H1 (cell line): ENCODE results near the gene PITPNC1. TPM values are rescaled to one million over a fixed set of nuclear protein-coding genes. Genes with fewer than 3 reads are reported as not detected.

Experiments used
- CTCF ChIA-PET: fragments of 300-600 bp; sonication (Branson Sonifier 250); formaldehyde crosslinking; loops from one replicate; lab custom pipeline; 2021; ENCODE audit not compliant: partially characterized antibody; lab: Charles Lee
- POLR2A ChIA-PET: fragments of 300-600 bp; sonication (Branson Sonifier 250); formaldehyde crosslinking; loops from one replicate; lab custom pipeline; 2021; ENCODE audit warnings: inconsistent platforms; ENCODE audit not compliant: partially characterized antibody; lab: Charles Lee
- DNase-seq, 2 experiments: peaks; one replicate each; pipeline versions ENCODE4 v3.0.0 to v3.0.0-alpha.2; 2010 to 2022; ENCODE audit warnings: low spot score in 2 of 2, low read depth in 1 of 2, mixed read lengths in 1 of 2
- FAIRE-seq: peaks from 2 replicates; lab custom pipeline; 2011; peaks lifted over from hg19 to GRCh38; lab: Jason Lieb, UNC
- H2AFZ ChIP-seq: 2 replicates; pipeline ENCODE4 v1.8.1; 2012; ENCODE audit warnings: low read length, inconsistent platforms
- H2AK5ac ChIP-seq: 2 replicates; pipeline ENCODE4 v1.6.1; 2013; ENCODE audit warnings: low read depth, low read length
- H2BK120ac ChIP-seq: replicated peaks from 2 replicates; pipeline ENCODE3; 2013; ENCODE audit warnings: low read depth, low read length, inconsistent platforms
- H2BK12ac ChIP-seq: 2 replicates; pipeline ENCODE4 v1.6.1; 2013; ENCODE audit warnings: low read depth, low read length
- H2BK15ac ChIP-seq: 2 replicates; pipeline ENCODE4 v1.6.1; 2013; ENCODE audit warnings: low read length
- H2BK20ac ChIP-seq: 2 replicates; pipeline ENCODE4 v1.6.1; 2013; ENCODE audit warnings: low read length
- H2BK5ac ChIP-seq: 2 replicates; pipeline ENCODE4 v1.6.1; 2013; ENCODE audit warnings: low read depth, low read length
- H3K14ac ChIP-seq: 2 replicates; pipeline ENCODE4 v1.6.1; 2013; ENCODE audit warnings: inconsistent platforms; ENCODE audit not compliant: insufficient read length
- H3K18ac ChIP-seq: 2 replicates; pipeline ENCODE4 v1.6.1; 2013; ENCODE audit warnings: low read length; ENCODE audit errors: extremely low read depth
- H3K23ac ChIP-seq: 2 replicates; pipeline ENCODE4 v1.6.1; 2013; ENCODE audit warnings: inconsistent platforms; ENCODE audit not compliant: insufficient read length
- H3K23me2 ChIP-seq: 2 replicates; pipeline ENCODE4 v1.6.1; 2013; ENCODE audit warnings: low read depth, low read length
- H3K27ac ChIP-seq: 2 replicates; pipeline ENCODE4 v1.6.1; 2011; ENCODE audit warnings: low read depth, low read length, inconsistent platforms
- H3K27me3 ChIP-seq, 4 experiments: replicated peaks in 1 of 4; 1 replicate in 1 of 4; 2 replicates in 3 of 4; pipeline versions ENCODE4 v1.6.1 to v1.8.1; 2011 to 2013; ENCODE audit warnings: low read length in 3 of 4, mild to moderate bottlenecking in 3 of 4, inconsistent platforms in 2 of 4, mixed read lengths in 2 of 4, moderate library complexity in 1 of 4; ENCODE audit not compliant: control insufficient read depth in 3 of 4, insufficient read depth in 3 of 4; ENCODE audit errors: extremely low read depth in 1 of 4
- H3K36me3 ChIP-seq, 4 experiments: 2 replicates each; pipeline versions ENCODE4 v1.6.1 to v1.8.1; 2011 to 2013; ENCODE audit warnings: mild to moderate bottlenecking in 4 of 4, low read length in 3 of 4, moderate library complexity in 2 of 4, control low read depth in 1 of 4, inconsistent platforms in 1 of 4; ENCODE audit not compliant: insufficient read depth in 4 of 4, control insufficient read depth in 2 of 4
- H3K4ac ChIP-seq: replicated peaks from 2 replicates; pipeline ENCODE3; 2013; ENCODE audit warnings: low read length, low read depth, mixed read lengths, inconsistent platforms; ENCODE audit not compliant: insufficient read length
- H3K4me1 ChIP-seq, 4 experiments: replicated peaks in 1 of 4; 1 replicate in 1 of 4; 2 replicates in 3 of 4; pipeline versions ENCODE4 v1.6.1 to v1.8.1; 2011 to 2013; ENCODE audit warnings: low read length in 3 of 4, inconsistent platforms in 2 of 4, mixed read lengths in 1 of 4; ENCODE audit not compliant: insufficient read depth in 4 of 4, control insufficient read depth in 3 of 4
- H3K4me2 ChIP-seq, 2 experiments: 2 replicates each; pipeline versions ENCODE4 v1.6.1 to v1.8.1; 2011 to 2013; ENCODE audit warnings: low read depth in 2 of 2, low read length in 2 of 2, control low read depth in 1 of 2, inconsistent platforms in 1 of 2, mild to moderate bottlenecking in 1 of 2; ENCODE audit not compliant: insufficient read depth in 1 of 2
- H3K4me3 ChIP-seq, 4 experiments: fragments of 200-600, 300-600 bp in 1 of 4; sonication (generic), shearing (Covaris generic), sonication (Bioruptor Twin) in 1 of 4; 2 replicates each; pipeline versions ENCODE4 v1.5.1 to v1.8.1; 2011 to 2016; ENCODE audit warnings: low read length in 4 of 4, low read depth in 3 of 4, control low read depth in 2 of 4, inconsistent platforms in 2 of 4, mild to moderate bottlenecking in 2 of 4, mixed read lengths in 1 of 4, moderate library complexity in 1 of 4; ENCODE audit not compliant: insufficient read depth in 2 of 4; ENCODE audit errors: extremely low read depth in 1 of 4
- H3K56ac ChIP-seq: replicated peaks from 2 replicates; pipeline ENCODE3; 2013; ENCODE audit warnings: low read depth, mild to moderate bottlenecking, mixed read lengths, low read length, inconsistent platforms; ENCODE audit not compliant: insufficient read length
- H3K79me1 ChIP-seq: 2 replicates; pipeline ENCODE4 v1.6.1; 2013; ENCODE audit warnings: low read depth, low read length, control low read depth
- H3K79me2 ChIP-seq, 2 experiments: 2 replicates each; pipeline versions ENCODE4 v1.6.1 to v1.8.1; 2012 to 2013; ENCODE audit warnings: low read length in 2 of 2, mild to moderate bottlenecking in 2 of 2, inconsistent platforms in 1 of 2; ENCODE audit not compliant: insufficient read depth in 2 of 2, control insufficient read depth in 1 of 2
- H3K9ac ChIP-seq, 4 experiments: replicated peaks in 1 of 4; 1 replicate in 1 of 4; 2 replicates in 3 of 4; pipeline versions ENCODE4 v1.6.1 to v1.8.1; 2011 to 2013; ENCODE audit warnings: low read depth in 3 of 4, low read length in 3 of 4, control low read depth in 2 of 4, mild to moderate bottlenecking in 2 of 4, moderate library complexity in 2 of 4, inconsistent platforms in 1 of 4; ENCODE audit errors: extremely low read depth in 1 of 4
- H3K9me3 ChIP-seq, 2 experiments: 2 replicates each; pipeline versions ENCODE4 v1.6.1 to v1.8.1; 2012 to 2013; ENCODE audit warnings: mild to moderate bottlenecking in 2 of 2, moderate library complexity in 2 of 2, control low read depth in 1 of 2, inconsistent platforms in 1 of 2, low read depth in 1 of 2, low read length in 1 of 2, mixed read lengths in 1 of 2; ENCODE audit not compliant: insufficient read depth in 2 of 2
- H4K20me1 ChIP-seq, 2 experiments: replicated peaks in 1 of 2; 2 replicates each; pipeline versions ENCODE3 to v1.8.1; 2011 to 2013; ENCODE audit warnings: inconsistent platforms in 2 of 2, low read length in 2 of 2, mild to moderate bottlenecking in 1 of 2; ENCODE audit not compliant: insufficient read depth in 2 of 2, control insufficient read depth in 1 of 2
- H4K5ac ChIP-seq: 2 replicates; pipeline ENCODE4 v1.6.1; 2013; ENCODE audit warnings: low read length, low read depth, mixed read lengths, inconsistent platforms; ENCODE audit not compliant: insufficient read length
- H4K8ac ChIP-seq: 2 replicates; pipeline ENCODE4 v1.8.0; 2013; ENCODE audit warnings: mild to moderate bottlenecking, moderate library complexity, low read length, inconsistent platforms; ENCODE audit not compliant: insufficient read depth; ENCODE audit errors: extremely low read depth
- H4K91ac ChIP-seq: replicated peaks from 2 replicates; pipeline ENCODE3; 2013; ENCODE audit warnings: low read length, mixed read lengths, inconsistent platforms; ENCODE audit not compliant: insufficient read length
- ASH2L ChIP-seq: fragments of 200-600, 300-600 bp; sonication (generic); IDR thresholded peaks from one replicate; pipeline ENCODE4 v1.7.1; 2017; ENCODE audit warnings: low read length
- BCL11A ChIP-seq, 2 experiments: IDR thresholded peaks; one replicate each; pipeline ENCODE4 v1.6.1; 2011; ENCODE audit warnings: low read depth in 2 of 2, low read length in 2 of 2, mild to moderate bottlenecking in 2 of 2
- CHD2 ChIP-seq: IDR thresholded peaks from 2 replicates; pipeline ENCODE4 v1.6.1; 2012; ENCODE audit warnings: low read length, improper control_type of control experiment
- E2F6 ChIP-seq: IDR thresholded peaks from 2 replicates; pipeline ENCODE4 v1.6.1; 2012; ENCODE audit warnings: inconsistent platforms
- GABPA ChIP-seq: IDR thresholded peaks from 2 replicates; pipeline ENCODE4 v1.6.1; 2011; ENCODE audit warnings: mild to moderate bottlenecking, low read length, moderate library complexity, borderline replicate concordance; ENCODE audit not compliant: insufficient read depth
- MAX ChIP-seq: IDR thresholded peaks from 2 replicates; pipeline ENCODE4 v1.6.1; 2012; ENCODE audit warnings: inconsistent platforms
- SIRT6 ChIP-seq: IDR thresholded peaks from one replicate; pipeline ENCODE4 v1.7.1; 2012; ENCODE audit warnings: low read length, inconsistent platforms
- SP1 ChIP-seq: IDR thresholded peaks from 2 replicates; pipeline ENCODE4 v1.6.1; 2011; ENCODE audit warnings: low read depth, low read length
- TCF12 ChIP-seq: IDR thresholded peaks from 2 replicates; pipeline ENCODE4 v1.6.1; 2011; ENCODE audit warnings: low read depth, mild to moderate bottlenecking, low read length
- ZNF274 ChIP-seq: IDR thresholded peaks from 2 replicates; pipeline ENCODE4 v1.7.0; 2012; ENCODE audit warnings: low read length, borderline replicate concordance; ENCODE audit errors: extremely low read depth
- WGBS, 2 experiments: shearing (Covaris generic) in 1 of 2; methylation state at CpG; one replicate each; pipeline versions ENCODE4 v1.1.6 to v1.1.7; 2013 to 2015; ENCODE audit warnings: low lambda C conversion rate in 2 of 2, mixed read lengths in 2 of 2, inconsistent platforms in 1 of 2, low coverage in 1 of 2, missing lambda C conversion rate in 1 of 2; ENCODE audit not compliant: insufficient replicate concordance in 2 of 2, insufficient coverage in 1 of 2, insufficient read length in 1 of 2; ENCODE audit errors: extremely low coverage in 1 of 2, missing lambda C conversion rate in 1 of 2; 5-methylcytosine and 5-hydroxymethylcytosine counted together
- polyA plus RNA-seq, 7 experiments: library from polyadenylated mRNA; depleted of rRNA in 3 of 7; stranded (reverse) in 5 of 7; unstranded in 2 of 7; fragments of >200 nt in 5 of 7; fragments of 200-250 nt in 2 of 7; gene quantifications; 1 replicate in 5 of 7; 2 replicates in 1 of 7; 4 replicates in 1 of 7; pipeline versions ENCODE4 v1.2.1 to v1.2.3, GENCODE V29; 2011 to 2013; ENCODE audit warnings: missing spikeins in 2 of 7, mixed read lengths in 2 of 7
- total RNA-seq: library from RNA; stranded (reverse); fragmentation: NEBNext Ultra II Directional; extraction: Animal tissue kit (Norgen Biotek cat#: 25700); gene quantifications from 2 replicates; pipeline ENCODE4 v1.2.1, GENCODE V29; 2021

The PITPNC1 gene
- total and polyA plus RNA-seq, 2 of the 8 experiments (the other 6 are each of a cell fraction or from before 2014, with no cell fraction given) = 17.6 to 54.7 TPM

- H3K79me2 ChIP-seq = peaks cover 0 to 24% of the 10 kb centered on the region in 2 experiments; a peak in 2 of 4 replicates
- H3K14ac ChIP-seq = no peak overlapping the region
- no peak for TF ChIP-seq E2F6
- TF ChIP-seq ZNF274 = no peak
- no peak for TF ChIP-seq CHD2
- no peak for TF ChIP-seq SIRT6
- no peak for TF ChIP-seq ASH2L
- no peak for TF ChIP-seq GABPA
- no peak for TF ChIP-seq TCF12
- no peak for TF ChIP-seq SP1
- no peak for TF ChIP-seq MAX
- TF ChIP-seq BCL11A (IDR thresholded peaks at IDR 0.05; ENCODE audit: low read depth in 2 of 2, low read length in 2 of 2) = no peak
- peak overlapping the region; percentile 20 for H4K5ac ChIP-seq
- peak overlapping the region; percentile 88; the same call in 1 of the 2 replicates for H2BK12ac ChIP-seq
- peak overlapping the region; percentile 75 to 92 for H3K4me2 ChIP-seq
- POLR2A ChIA-PET = interaction anchor here (1.1 kb wide), 1 partner anchor 12 kb away, joined by 4 read pairs; no protein-coding TSS in a partner anchor
- FAIRE-seq (no peak), DNase-seq (no peak)
- peak overlapping the region; percentile 77; the same call in 1 of the 2 replicates for H3K27ac ChIP-seq
- peaks cover 0 to 4% of the 10 kb centered on the region in 2 experiments; a peak in 1 of 4 replicates for H3K9me3 ChIP-seq
- H3K18ac ChIP-seq = peak overlapping the region; percentile 49; the same call in 1 of the 2 replicates
- H4K91ac ChIP-seq = no peak overlapping the region
- peak overlapping the region; percentile 92 for H2AFZ ChIP-seq
- peak overlapping the region; percentile 98 for H2BK120ac ChIP-seq
- 60% methylated on average over 6 of the region's 6 CpGs; no CpG with 5 or more reads in 1 of the 2 experiments for WGBS, 2 experiments
- H2AK5ac ChIP-seq = no peak overlapping the region
- H3K4ac ChIP-seq = no peak overlapping the region
- H3K36me3 ChIP-seq = peaks cover 0 to 3% (median 0%) of the 10 kb centered on the region in 4 experiments; a peak in 1 of 8 replicates
- no peak overlapping the region for H3K23ac ChIP-seq
- no peak overlapping the region for H3K56ac ChIP-seq
- peaks cover 2 to 5% (median 4%) of the 10 kb centered on the region in 4 experiments; a peak in 6 of 7 replicates for H3K4me1 ChIP-seq
- peaks cover 13% of the 10 kb centered on the region; the same call in 1 of the 2 replicates for H3K23me2 ChIP-seq
- H4K20me1 ChIP-seq = no peaks in the 10 kb centered on the region
- no peaks in the 10 kb centered on the region for H3K27me3 ChIP-seq
- H3K79me1 ChIP-seq = peaks cover 3% of the 10 kb centered on the region
- peak overlapping the region; percentile 93; the same call in 1 of the 2 replicates for H2BK5ac ChIP-seq
- H3K4me3 ChIP-seq = peak overlapping the region; percentile 80 to 95 (median 91)
- no peak overlapping the region for H4K8ac ChIP-seq
- H2BK15ac ChIP-seq = 0 out of 2 replicates have a peak overlapping the region, but pooled peaks have one; percentile 88
- H2BK20ac ChIP-seq = no peak overlapping the region
- H3K9ac ChIP-seq = peak overlapping the region in 3 of 4 experiments; percentile 63 to 84 (median 81); a peak in 6 of 7 replicates
- CTCF ChIA-PET = interaction anchor here (1.0 to 3.6 kb wide), 10 partner anchors 10 to 251 kb away, joined by 3 to 22 read pairs (median 4); no protein-coding TSS in a partner anchor
Observed at GRCh38 chr17:67376415-67376736, 705 bp upstream of the PITPNC1 start.
